OCI-LY3 (cell line): ENCODE measurements around the gene ARHGEF11.

Source experiments
- EZH2phosphoT487 ChIP-seq: fragments of 200-600 bp; shearing (Covaris generic); IDR thresholded peaks from 2 replicates; pipeline ENCODE4 v1.6.1; 2018; ENCODE audit warnings: antibody characterized with exemption, mixed run types, low read depth
- TF ChIP-seq, protein P1 (sequence below): fragments of 200-600, 300-600 bp; sonication (generic); IDR thresholded peaks from 2 replicates; pipeline ENCODE4 v1.5.1; 2014; ENCODE audit warnings: antibody characterized with exemption, low read length, low read depth

DNA sequence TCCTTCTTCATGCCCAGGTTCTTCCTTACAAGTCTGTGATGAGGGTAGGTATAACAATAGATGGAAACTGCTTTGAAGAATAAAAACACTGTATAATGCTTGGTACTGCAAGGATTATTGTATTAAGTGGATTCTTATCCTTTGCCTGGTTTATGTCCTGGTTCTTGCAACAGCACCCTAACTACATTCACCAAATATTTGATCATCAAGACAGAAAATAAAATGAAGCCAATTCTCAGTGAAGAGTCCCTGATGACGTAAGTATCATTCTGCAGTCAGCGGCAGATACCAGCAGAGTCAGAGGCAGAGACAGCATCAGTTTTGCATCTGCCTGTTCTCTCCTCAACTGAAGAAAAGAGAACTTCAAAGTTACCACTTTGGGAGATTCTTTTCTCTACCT is 19.7 kb downstream of the ARHGEF11 start:
- TF ChIP-seq, protein P1, sequence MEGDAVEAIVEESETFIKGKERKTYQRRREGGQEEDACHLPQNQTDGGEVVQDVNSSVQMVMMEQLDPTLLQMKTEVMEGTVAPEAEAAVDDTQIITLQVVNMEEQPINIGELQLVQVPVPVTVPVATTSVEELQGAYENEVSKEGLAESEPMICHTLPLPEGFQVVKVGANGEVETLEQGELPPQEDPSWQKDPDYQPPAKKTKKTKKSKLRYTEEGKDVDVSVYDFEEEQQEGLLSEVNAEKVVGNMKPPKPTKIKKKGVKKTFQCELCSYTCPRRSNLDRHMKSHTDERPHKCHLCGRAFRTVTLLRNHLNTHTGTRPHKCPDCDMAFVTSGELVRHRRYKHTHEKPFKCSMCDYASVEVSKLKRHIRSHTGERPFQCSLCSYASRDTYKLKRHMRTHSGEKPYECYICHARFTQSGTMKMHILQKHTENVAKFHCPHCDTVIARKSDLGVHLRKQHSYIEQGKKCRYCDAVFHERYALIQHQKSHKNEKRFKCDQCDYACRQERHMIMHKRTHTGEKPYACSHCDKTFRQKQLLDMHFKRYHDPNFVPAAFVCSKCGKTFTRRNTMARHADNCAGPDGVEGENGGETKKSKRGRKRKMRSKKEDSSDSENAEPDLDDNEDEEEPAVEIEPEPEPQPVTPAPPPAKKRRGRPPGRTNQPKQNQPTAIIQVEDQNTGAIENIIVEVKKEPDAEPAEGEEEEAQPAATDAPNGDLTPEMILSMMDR = no peak
- no peak for TF ChIP-seq EZH2phosphoT487
